GM19240 (cell line): ENCODE data around the gene ZNF578.
A peak's percentile ranks its signal among the peaks of the same experiment; 100 is the strongest.
"Not testable (repeated sequence)": the region's sequence is repeated elsewhere in the genome, so short reads cannot be mapped to it uniquely, and the experiment has no call there.

ENCODE experiments used
- DNase-seq: peaks from one replicate; pipeline ENCODE4 v3.0.0; 2011; ENCODE audit warnings: low spot score; ENCODE audit not compliant: insufficient read length

The ZNF578 gene

GRCh38 chr19:52507266-52507665, 53.9 kb downstream of the ZNF578 start:
- no peak for DNase-seq

GRCh38 chr19:52516191-52516590, 62.8 kb downstream of the ZNF578 start:
- no peak for DNase-seq

DNA sequence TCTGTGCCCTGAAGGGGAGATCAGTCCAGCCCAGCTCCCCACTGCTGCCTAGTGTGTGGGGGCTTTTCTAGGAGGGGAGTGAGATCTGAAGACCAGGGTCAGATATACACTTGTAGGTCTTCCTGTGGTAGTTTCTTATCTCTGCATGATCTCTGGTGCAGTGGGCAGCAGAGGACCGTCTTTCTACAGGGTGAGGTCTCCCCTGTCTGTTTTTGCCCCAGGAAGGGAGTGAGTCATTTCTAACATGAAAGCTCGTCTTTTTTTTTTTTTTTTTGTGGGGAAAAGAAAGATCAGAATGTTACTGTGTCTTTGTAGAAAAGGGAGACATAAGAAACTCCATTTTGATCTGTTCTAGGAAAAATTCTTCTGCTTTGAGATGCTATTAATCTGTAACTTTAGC, 65.3 kb downstream of the ZNF578 start:
- DNase-seq: no peak

GRCh38 chr19:52519175-52519574, 65.8 kb downstream of the ZNF578 start:
- DNase-seq: not testable (repeated sequence)

DNA sequence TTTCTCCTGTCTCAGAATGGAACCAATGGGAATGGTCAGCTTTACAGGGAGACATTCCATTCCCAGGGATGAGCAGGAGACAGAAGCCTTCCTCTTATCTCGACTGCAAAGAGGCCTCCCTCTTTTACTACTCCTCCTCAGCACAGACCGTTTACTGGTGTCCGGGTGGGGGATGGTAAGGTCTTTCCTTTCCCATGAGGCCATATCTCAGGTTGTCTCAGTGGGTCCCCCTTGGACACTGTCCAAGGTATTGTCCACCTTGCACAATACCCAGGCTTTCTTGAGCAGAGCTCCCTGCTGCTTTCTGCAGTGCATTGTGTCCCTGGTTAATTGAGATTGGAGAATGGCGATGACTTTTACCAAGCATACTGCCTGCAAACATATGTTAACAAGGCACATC, 66.7 kb downstream of the ZNF578 start:
- DNase-seq: no peak

DNA sequence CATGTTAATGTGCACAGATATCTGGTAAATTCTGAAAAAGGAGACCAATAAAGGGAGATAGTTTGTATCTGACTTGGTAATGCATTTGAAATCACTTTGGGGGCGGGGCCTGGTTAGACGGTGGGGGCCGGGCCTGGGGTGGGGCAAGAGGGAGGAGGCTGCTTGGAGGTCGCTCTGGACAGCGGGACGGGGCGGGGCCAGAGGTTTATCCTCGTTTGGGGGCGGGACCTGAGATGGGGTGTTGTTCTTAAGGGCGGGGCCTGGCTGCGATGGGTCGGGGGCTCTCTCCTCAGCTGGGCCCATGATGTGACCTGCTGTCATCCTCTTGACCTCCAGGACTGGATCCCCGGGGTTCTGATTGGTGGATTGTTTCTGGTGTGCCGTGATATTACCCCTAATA, 69.2 kb downstream of the ZNF578 start:
- no peak for DNase-seq

DNA sequence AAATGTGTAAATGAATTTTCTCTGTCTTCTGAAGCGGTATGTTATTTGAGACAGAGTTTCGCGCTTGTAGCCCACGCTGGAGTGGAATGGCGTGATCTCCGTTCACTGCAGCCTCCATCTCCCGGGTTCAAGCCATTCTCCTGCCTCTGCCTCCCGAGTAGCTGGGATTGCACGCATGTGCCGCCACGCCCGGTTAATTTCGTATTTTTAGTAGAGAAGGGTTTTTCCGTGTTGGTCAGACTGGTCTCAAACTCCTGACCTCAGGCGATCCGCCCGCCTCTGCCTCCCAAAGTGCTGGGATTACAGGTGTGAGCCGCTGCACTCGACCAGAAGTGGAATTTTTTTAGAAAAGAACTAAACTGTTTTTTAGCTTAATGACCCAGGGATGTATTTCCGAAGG, 70.7 kb downstream of the ZNF578 start:
- DNase-seq: no peak

DNA sequence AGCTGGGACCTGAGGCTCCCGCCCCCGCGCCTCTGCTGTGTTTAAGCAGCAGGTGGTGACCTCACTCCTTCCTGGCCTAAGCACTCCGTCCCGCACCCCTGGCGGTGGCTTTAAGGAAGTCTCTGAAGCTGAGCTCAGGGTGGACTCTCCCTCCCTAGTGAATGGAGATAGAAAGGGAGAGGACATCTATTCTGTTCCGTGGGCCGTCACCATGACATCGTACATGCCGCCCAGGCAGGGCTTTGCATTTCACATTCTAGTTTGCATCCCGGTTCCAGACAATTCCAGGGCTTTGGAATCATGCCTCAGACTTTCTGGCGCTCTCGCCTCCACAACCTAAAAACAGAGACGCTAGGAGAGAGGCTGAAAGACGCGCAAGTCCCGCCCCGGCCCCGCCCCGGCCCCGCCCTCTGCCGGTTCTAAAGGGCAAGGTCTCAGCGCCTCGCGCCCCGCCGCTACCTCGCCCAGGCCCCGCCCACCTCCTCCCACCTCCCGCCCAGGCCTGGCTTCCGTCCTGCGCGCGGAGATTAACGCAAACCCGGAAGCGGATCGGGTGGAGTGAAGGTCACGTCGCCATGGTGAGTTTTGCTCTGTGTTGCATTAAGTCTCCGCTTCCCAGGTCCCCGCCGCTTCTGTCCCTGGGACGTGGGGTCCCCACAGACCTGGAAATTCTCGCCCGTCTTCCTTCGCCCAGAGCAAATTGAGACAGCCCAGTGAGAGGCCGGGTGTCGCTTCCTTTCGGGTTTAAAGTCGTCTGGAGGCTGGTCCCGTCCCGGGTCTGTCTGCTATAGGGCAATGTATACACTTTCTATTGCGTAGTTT, 74.0 kb downstream of the ZNF578 start, which contains the start of gene ZNF808:
ZNF808 (plus strand) TSS at position 535 of the 822 bp plus-strand sequence. CDS start 15,617 bp downstream, outside the sequence.
- peak; percentile 92 for DNase-seq

- DNase-seq: no peak
These were observed 74.6 kb downstream of the ZNF578 start for GRCh38 chr19:52527956-52528351.

DNA sequence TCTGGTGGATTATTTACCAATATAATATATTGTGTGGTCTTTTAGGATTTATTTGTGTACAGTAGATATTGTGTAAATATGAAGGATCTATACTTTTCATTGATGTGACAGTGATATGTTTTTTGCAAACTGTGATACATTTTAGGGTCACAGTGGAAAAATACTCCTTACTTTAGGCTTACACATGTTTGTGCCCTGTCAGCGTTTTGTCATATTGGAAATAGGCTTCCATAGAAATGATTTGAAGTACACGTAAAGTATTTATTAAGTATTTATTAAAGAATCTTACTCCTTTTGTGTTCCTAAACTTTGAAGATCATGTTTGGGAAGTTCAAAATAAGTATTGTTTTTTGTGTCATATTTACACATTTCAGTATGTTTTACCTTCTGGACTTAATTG, 79.1 kb downstream of the ZNF578 start:
- DNase-seq: no peak

GRCh38 chr19:52533901-52534300, 80.5 kb downstream of the ZNF578 start:
- DNase-seq: no peak

DNA sequence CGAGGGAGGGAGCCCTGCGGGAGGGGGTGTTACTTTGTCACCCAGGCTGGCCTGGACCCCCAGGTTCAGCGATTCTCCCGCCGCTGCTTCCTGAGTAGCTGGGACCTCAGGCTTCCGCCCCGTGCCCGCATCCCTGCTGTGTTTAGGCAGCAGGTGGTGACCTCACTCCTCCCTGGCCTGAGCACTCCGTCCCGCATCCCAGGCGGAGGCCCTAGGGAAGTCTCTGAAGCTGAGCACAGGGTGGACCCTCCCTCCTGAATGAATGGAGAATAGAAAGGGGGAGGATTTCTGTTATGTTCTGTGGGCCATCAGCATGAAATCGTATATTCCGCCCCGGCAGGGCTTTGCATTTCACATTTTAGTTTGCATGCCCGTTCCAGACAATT, 82.0 kb downstream of the ZNF578 start:
- not testable (repeated sequence) for DNase-seq

- DNase-seq: no peak
These were observed 82.6 kb downstream of the ZNF578 start for GRCh38 chr19:52535771-52536447.

DNA sequence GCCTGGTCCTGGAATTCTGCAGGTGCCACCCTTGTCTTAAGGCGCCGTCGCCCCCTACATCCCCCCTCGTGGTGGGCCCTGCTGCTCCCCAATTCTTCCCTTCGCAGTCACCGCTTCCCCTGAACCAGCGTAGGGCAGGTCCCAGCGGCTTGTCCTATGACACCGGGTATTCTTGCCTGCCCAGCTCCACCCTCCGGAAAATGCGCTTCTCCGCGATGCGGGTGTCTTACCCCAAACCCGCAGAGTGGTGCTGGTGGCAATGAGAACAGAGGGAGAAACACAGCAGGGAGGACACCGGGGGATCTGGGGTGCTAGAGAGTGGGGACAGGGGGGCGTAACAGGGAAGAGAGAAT, 83.1 kb downstream of the ZNF578 start:
- DNase-seq: no peak

DNA sequence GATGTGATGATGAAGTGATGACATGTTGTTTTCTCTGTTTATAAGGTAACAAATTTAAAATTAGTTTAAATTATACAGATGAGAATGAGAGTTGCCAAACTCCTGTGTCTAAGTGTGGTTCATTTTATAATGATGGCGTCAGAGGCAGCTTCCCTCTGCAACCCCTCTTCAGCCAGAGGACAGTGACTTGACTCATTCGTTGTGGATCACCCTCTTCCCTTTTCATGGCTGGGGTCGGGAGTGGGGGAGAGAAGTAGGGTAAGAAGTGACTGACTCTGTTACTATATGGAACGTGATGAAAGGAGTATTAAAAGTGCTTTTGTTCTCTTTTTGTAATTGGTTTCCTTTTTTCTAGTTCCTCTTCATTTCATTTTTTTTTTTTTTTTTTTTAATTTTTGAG, 85.5 kb downstream of the ZNF578 start:
- not testable (repeated sequence) for DNase-seq

- not testable (repeated sequence) for DNase-seq
These were observed 87.8 kb downstream of the ZNF578 start for GRCh38 chr19:52541176-52541575.

DNA sequence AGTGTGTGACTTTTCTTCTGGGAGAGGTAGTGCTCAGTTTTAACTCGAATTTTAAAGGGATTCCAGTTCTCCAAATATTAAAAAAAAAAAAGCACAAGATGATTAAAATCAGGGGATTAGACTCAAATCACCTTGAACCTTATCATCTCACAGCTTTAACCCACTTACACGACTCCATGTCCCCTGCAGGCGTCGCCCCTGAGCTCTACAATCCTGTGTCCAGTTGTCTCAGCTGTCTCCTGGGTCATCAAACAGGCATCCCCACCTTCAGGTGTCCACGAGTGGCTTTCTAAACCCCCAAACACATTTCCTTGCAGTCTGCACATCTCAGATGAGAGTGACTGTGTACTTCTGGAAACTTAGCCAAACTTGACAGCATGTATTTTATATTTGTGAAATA, 88.3 kb downstream of the ZNF578 start:
- no peak for DNase-seq

GRCh38 chr19:52542541-52542940, 89.2 kb downstream of the ZNF578 start:
- not testable (repeated sequence) for DNase-seq

GRCh38 chr19:52542984-52543664, 89.8 kb downstream of the ZNF578 start:
- DNase-seq: no peak

- DNase-seq: no peak
These were observed 101.0 kb downstream of the ZNF578 start for GRCh38 chr19:52554216-52554971.

GRCh38 chr19:52557231-52557995, 104.1 kb downstream of the ZNF578 start:
- DNase-seq: no peak
